Gastroesophageal sphincter (tissue), 4 donors: Measurements from ENCODE around the gene SERBP1. TPM values are rescaled to one million over a fixed set of nuclear protein-coding genes. Genes with fewer than 3 reads are reported as not detected.

Experiments
- ATAC-seq: fragments of 150-250 bp; one replicate; pipeline ENCODE4 v1.9.1; 2016; ENCODE audit warnings: mild to moderate bottlenecking, moderate library complexity
- H3K27ac ChIP-seq, 4 donors: fragments of 200-600 bp; sonication (generic) in 3 of 4; 1 replicate in 3 of 4; 2 replicates in 1 of 4; pipeline ENCODE4 v1.5.1; 2016 to 2019
- H3K27me3 ChIP-seq: fragments of 200-600 bp; sonication (generic); one replicate; pipeline ENCODE4 v1.5.1; 2019
- H3K36me3 ChIP-seq, 2 donors: fragments of 200-600 bp; sonication (generic); one replicate each; pipeline ENCODE4 v1.5.1; 2019; ENCODE audit warnings: control low read depth in 1 of 2
- H3K4me1 ChIP-seq, 3 donors: fragments of 200-600 bp; sonication (generic); 1 replicate in 2 of 3; 2 replicates in 1 of 3; pipeline ENCODE4 v1.5.1; 2016 to 2019; ENCODE audit warnings: control low read depth in 2 of 3
- H3K4me3 ChIP-seq, 2 donors: fragments of 200-600 bp; sonication (generic); one replicate each; pipeline ENCODE4 v1.5.1; 2019; ENCODE audit warnings: mild to moderate bottlenecking in 1 of 2, moderate library complexity in 1 of 2
- H3K9me3 ChIP-seq, 3 donors: fragments of 200-600 bp; sonication (generic); one replicate each; pipeline ENCODE4 v1.5.1; 2017 to 2019; ENCODE audit warnings: control low read depth in 2 of 3
- EP300 ChIP-seq: sonication (generic); formaldehyde crosslinking; IDR thresholded peaks from one replicate; pipeline ENCODE4 v1.6.1; 2017; ENCODE audit warnings: antibody characterized with exemption, mild to moderate bottlenecking
- POLR2A ChIP-seq, 2 donors: fragments of 450-650 bp; IDR thresholded peaks; one replicate each; pipeline ENCODE4 v1.6.1; 2017; ENCODE audit warnings: antibody characterized with exemption in 2 of 2, mild to moderate bottlenecking in 2 of 2, moderate library complexity in 1 of 2
- POLR2AphosphoS5 ChIP-seq: sonication (generic); formaldehyde crosslinking; IDR thresholded peaks from one replicate; pipeline ENCODE4 v1.6.1; 2017; ENCODE audit warnings: antibody characterized with exemption
- WGBS, 2 donors: methylation state at CpG; one replicate each; pipeline ENCODE4 v1.1.5; 2018; ENCODE audit warnings: low coverage in 1 of 2; 5-methylcytosine and 5-hydroxymethylcytosine counted together
- total RNA-seq, 4 donors: library from RNA; depleted of rRNA; stranded (reverse); fragments of >200 nt; gene quantifications; one replicate each; pipeline ENCODE4 v1.1.0, GENCODE V29; 2016
- TF ChIP-seq, protein P1 (sequence below), 4 experiments: fragments of 200-600 bp in 2 of 4; fragments of 450-650 bp in 2 of 4; sonication (generic) in 1 of 4; IDR thresholded peaks; one replicate each; pipeline ENCODE4 v1.5.1; 2017 to 2019; ENCODE audit warnings: antibody characterized with exemption in 4 of 4, mild to moderate bottlenecking in 2 of 4, moderate library complexity in 2 of 4

The SERBP1 gene
- total RNA-seq, 4 donors from 2014 or later: 254 to 263 (median 258) TPM

DNA sequence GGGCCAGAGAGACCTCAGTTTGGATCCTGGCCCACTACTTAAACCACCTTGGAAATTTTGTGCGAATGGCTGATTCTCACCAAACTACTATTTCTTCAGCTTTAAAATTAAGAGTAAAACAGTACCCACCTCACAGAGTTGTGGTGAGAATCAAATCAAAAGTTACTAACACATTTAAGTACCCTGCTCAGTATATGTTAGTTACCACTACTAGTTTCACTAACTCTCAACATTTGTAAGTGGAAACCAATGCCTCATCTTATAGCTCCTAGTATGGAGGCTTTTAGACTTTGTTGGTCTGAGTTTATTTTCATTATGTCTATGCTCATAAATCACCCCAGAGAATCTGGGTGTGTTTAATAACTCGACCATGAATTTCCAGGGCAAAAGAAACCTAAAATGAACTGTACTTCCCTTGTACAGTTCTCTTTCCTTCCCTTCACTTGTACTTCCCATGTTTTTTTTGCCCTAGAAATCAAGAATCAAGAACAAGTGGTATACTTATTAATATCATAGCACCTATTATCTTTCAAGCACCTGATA is 11.6 kb upstream of the SERBP1 start:
- H3K9me3 ChIP-seq: no peaks in the 10 kb centered on the region
- peak overlapping the region in 2 of 4 donors; percentile 43 to 44 for H3K27ac ChIP-seq
- H3K4me3 ChIP-seq: no peak overlapping the region
- H3K4me1 ChIP-seq: peaks cover 4 to 20% (median 4%) of the 10 kb centered on the region in 3 donors
- no peak for ATAC-seq
- 49 to 55% methylated on average over 2 of the region's 2 CpGs for WGBS, 2 donors
- TF ChIP-seq POLR2AphosphoS5 (no peak), EP300 (no peak), POLR2A (IDR thresholded peaks at IDR 0.05) (no peak)
- TF ChIP-seq, protein P1, sequence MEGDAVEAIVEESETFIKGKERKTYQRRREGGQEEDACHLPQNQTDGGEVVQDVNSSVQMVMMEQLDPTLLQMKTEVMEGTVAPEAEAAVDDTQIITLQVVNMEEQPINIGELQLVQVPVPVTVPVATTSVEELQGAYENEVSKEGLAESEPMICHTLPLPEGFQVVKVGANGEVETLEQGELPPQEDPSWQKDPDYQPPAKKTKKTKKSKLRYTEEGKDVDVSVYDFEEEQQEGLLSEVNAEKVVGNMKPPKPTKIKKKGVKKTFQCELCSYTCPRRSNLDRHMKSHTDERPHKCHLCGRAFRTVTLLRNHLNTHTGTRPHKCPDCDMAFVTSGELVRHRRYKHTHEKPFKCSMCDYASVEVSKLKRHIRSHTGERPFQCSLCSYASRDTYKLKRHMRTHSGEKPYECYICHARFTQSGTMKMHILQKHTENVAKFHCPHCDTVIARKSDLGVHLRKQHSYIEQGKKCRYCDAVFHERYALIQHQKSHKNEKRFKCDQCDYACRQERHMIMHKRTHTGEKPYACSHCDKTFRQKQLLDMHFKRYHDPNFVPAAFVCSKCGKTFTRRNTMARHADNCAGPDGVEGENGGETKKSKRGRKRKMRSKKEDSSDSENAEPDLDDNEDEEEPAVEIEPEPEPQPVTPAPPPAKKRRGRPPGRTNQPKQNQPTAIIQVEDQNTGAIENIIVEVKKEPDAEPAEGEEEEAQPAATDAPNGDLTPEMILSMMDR (IDR thresholded peaks at IDR 0.05): no peak
- H3K27me3 ChIP-seq: no peaks in the 10 kb centered on the region
- H3K36me3 ChIP-seq: no peaks in the 10 kb centered on the region

DNA sequence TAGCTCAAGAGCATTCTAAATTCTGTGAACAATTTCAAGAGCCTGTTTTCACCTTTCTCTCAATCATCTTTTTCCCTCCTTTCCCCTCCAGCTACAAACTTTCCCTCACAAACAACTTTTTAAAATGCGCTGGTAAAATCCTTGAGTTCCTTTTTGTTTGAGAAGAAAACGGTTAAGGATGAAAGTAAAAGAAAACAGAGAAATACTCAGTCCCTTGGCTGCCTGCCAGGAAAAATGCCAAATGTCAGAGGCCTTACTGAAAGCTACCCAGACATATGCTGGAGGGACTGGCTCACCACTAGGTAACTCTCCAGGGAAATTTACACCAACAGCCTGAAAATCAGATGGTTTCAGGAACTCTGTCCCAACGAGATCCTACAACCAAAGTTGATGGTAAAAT is 11.0 kb upstream of the SERBP1 start:
- Histone ChIP-seq H3K9me3 (no peaks in the 10 kb centered on the region), H3K4me3 (no peak overlapping the region), H3K4me1 (peaks cover 4 to 20% (median 4%) of the 10 kb centered on the region in 3 donors), H3K27ac (peak overlapping the region in 3 of 4 donors; percentile 7 to 44 (median 43)), H3K36me3 (no peaks in the 10 kb centered on the region), H3K27me3 (no peaks in the 10 kb centered on the region)
- ATAC-seq: no peak
- 40 to 60% methylated on average over 1 to 2 of the region's 3 CpGs for WGBS, 2 donors
- TF ChIP-seq POLR2A (IDR thresholded peaks at IDR 0.05) (no peak), EP300 (no peak), POLR2AphosphoS5 (peak; percentile 11)
- TF ChIP-seq, protein P1 (IDR thresholded peaks at IDR 0.05): no peak

DNA sequence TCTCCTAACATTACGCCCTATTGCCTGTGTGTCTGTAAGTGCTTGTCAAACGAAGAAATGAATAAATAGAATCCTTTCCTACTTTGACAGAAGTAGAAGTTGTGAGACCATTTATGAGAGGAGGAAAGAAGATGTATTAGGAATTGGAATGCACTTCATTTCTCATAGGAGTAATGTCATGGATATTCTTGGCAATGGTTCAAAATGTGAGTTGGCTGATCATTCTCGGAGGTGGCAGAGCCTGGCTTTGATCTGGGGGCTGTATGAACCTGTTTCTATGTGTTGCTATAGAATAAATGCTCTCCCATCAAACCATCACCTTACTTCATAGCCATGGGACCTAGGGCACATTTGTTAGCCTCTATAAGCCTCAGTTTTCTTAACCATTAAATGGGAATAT is 10.1 kb upstream of the SERBP1 start:
- TF ChIP-seq EP300: no peak
- TF ChIP-seq POLR2AphosphoS5: no peak
- TF ChIP-seq, protein P1 (IDR thresholded peaks at IDR 0.05): no peak
- no peak for TF ChIP-seq POLR2A (IDR thresholded peaks at IDR 0.05)
- Histone ChIP-seq H3K9me3 (no peaks in the 10 kb centered on the region), H3K4me1 (peaks cover 4 to 20% (median 4%) of the 10 kb centered on the region in 3 donors), H3K27ac (no peak overlapping the region), H3K36me3 (no peaks in the 10 kb centered on the region), H3K4me3 (no peak overlapping the region), H3K27me3 (no peaks in the 10 kb centered on the region)
- no peak for ATAC-seq
- 54 to 58% methylated on average over 3 of the region's 3 CpGs for WGBS, 2 donors

DNA sequence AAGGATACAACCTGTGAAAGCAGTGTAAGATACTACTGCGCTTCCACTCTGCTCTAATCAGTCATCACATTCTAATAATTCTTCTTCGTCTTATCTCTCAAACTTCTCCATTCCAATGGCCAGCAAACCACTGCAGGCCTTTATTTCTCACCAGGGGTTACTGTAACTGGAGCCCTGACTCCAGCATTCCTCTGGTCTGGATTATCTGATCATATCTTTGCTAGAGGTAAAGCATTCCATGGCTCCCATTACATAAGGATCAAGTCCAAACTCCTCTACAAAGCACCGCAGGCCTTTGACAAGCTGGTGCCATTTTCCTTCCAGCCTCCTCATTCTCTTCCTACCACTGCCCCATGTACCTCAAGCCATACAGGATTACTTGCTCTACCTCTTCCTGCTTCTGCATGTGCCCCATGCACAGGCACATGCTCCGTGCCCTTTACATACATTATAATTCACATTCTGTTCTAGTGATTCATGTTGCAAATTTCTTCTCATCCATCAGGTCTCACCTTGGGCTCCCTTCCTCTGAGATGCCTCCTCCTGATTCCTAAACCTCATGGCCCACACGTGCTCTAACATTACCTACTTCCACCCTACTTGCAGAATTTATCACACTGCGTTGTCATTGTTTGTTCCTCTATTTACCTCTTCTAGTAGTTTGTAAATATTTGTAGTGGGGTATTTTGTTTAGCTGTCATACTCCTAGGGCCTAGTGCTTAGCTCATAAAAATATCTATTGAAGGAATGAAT is 9.3 kb upstream of the SERBP1 start:
- Histone ChIP-seq H3K27me3 (no peaks in the 10 kb centered on the region), H3K27ac (no peak overlapping the region), H3K36me3 (no peaks in the 10 kb centered on the region), H3K4me1 (peaks cover 4 to 25% (median 4%) of the 10 kb centered on the region in 3 donors), H3K9me3 (no peaks in the 10 kb centered on the region), H3K4me3 (no peak overlapping the region)
- 84 to 93% methylated on average over 6 of the region's 6 CpGs for WGBS, 2 donors
- no peak for ATAC-seq
- TF ChIP-seq POLR2AphosphoS5: no peak
- TF ChIP-seq EP300: no peak
- TF ChIP-seq, protein P1 (IDR thresholded peaks at IDR 0.05): no peak
- TF ChIP-seq POLR2A (IDR thresholded peaks at IDR 0.05): no peak

DNA sequence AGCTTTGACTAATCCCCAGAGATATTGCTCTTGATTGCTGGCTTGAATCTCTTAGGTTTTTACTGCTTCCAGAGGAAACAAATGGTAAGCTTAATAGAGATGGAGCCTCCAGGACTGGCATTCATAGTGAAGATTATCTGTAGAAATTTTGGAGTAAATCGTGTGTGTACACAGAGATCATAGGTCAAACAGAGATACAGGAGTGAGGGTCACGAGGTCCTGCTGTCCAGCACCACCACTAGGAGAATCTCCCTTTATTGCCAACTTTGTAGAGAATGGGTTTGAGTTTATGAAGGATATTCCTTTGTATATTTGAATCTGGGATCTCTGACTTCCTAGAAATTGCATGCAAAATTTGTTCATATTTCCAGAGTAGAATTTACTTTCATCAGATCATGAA is 7.8 kb upstream of the SERBP1 start:
- Histone ChIP-seq H3K27ac (no peak overlapping the region), H3K4me3 (no peak overlapping the region), H3K9me3 (no peaks in the 10 kb centered on the region), H3K36me3 (no peaks in the 10 kb centered on the region), H3K27me3 (no peaks in the 10 kb centered on the region), H3K4me1 (peaks cover 4 to 40% (median 4%) of the 10 kb centered on the region in 3 donors)
- 83 to 95% methylated on average over 2 of the region's 2 CpGs for WGBS, 2 donors
- no peak for TF ChIP-seq POLR2A (IDR thresholded peaks at IDR 0.05)
- no peak for TF ChIP-seq EP300
- no peak for TF ChIP-seq POLR2AphosphoS5
- TF ChIP-seq, protein P1 (IDR thresholded peaks at IDR 0.05): no peak
- ATAC-seq: no peak
